NCI-H748 (cell line): ENCODE measurements around the gene ZNF576.
"Not testable (repeated sequence)": the region's sequence is repeated elsewhere in the genome, so short reads cannot be mapped to it uniquely, and the experiment has no call there.

ENCODE experiments used
- DNase-seq: peaks from one replicate; lab custom pipeline; 2025; ENCODE audit not compliant: unreplicated experiment; lab: John Stamatoyannopoulos, UW

ZNF576 gene

GRCh38 chr19:43644181-43644580, 47.8 kb downstream of the ZNF576 start:
- DNase-seq: no peak

GRCh38 chr19:43648633-43649032, 52.2 kb downstream of the ZNF576 start:
- no peak for DNase-seq

GRCh38 chr19:43649514-43649913, 53.1 kb downstream of the ZNF576 start:
- no peak for DNase-seq

GRCh38 chr19:43650276-43650675, 53.9 kb downstream of the ZNF576 start:
- not testable (repeated sequence) for DNase-seq
